ENCODE data around the gene SSC4D.
A peak's percentile ranks its signal among the peaks of the same experiment; 100 is the strongest.

The SSC4D gene

GRCh38 chr7:76356823-76357222, 52.7 kb downstream of the SSC4D start:
- DNase-seq, result peak; percentile 42 to 77 (median 73)
- peak overlapping the region in 6 of 7 experiments; percentile 90 to 98 (median 97) for H3K4me3 ChIP-seq (ENCODE audit: control insufficient read depth in 1 of 7, extremely low read depth in 1 of 7, insufficient read depth in 4 of 7, low read depth in 2 of 7, low read length in 6 of 7)
- WGBS (ENCODE audit: insufficient coverage), result 100% methylated on average over 2 of the region's 6 CpGs
- no peaks in the 10 kb centered on the region for H3K9me3 ChIP-seq (ENCODE audit: control extremely low read depth in 1 of 5, control insufficient read depth in 4 of 5, insufficient read depth in 2 of 5, low read depth in 1 of 5, low read length in 4 of 5)
- no peaks in the 10 kb centered on the region for H3K27me3 ChIP-seq (replicated peaks in 2 of 5; ENCODE audit: control insufficient read depth in 4 of 5, insufficient read depth in 5 of 5, low read length in 4 of 5)
- ChIA-PET POLR2A (no interaction called here), CTCF (interaction anchor here (1.0 to 5.0 kb wide), 8 partner anchors 9 to 38 kb away, joined by 3 to 74 read pairs (median 6); no protein-coding TSS in a partner anchor)
- H3K36me3 ChIP-seq (ENCODE audit: control insufficient read depth in 4 of 4, insufficient read depth in 4 of 4, low read length in 3 of 4), result peaks cover 0 to 35% (median 12%) of the 10 kb centered on the region in 4 experiments
- H3K27ac ChIP-seq (ENCODE audit: insufficient read depth in 1 of 2, low read depth in 1 of 2, low read length in 2 of 2, poor library complexity in 1 of 2, severe bottlenecking in 2 of 2), result peak overlapping the region; percentile 94 to 98
- peaks cover 9 to 31% (median 22%) of the 10 kb centered on the region in 4 experiments for H3K4me1 ChIP-seq (ENCODE audit: control extremely low read depth in 1 of 4, control insufficient read depth in 4 of 4, insufficient read depth in 4 of 4, low read length in 3 of 4)

- CTCF ChIA-PET, result interaction anchor here (0.6 to 1.2 kb wide), 3 partner anchors 10 to 31 kb away, joined by 3 read pairs; no protein-coding TSS in a partner anchor
- DNase-seq, result no peak
- peak overlapping the region in 1 of 7 experiments; percentile 94 for H3K4me3 ChIP-seq (ENCODE audit: control insufficient read depth in 1 of 7, extremely low read depth in 1 of 7, insufficient read depth in 4 of 7, low read depth in 2 of 7, low read length in 6 of 7)
- POLR2A ChIA-PET, result no interaction called here
- peaks cover 0 to 38% (median 14%) of the 10 kb centered on the region in 4 experiments for H3K36me3 ChIP-seq (ENCODE audit: control insufficient read depth in 4 of 4, insufficient read depth in 4 of 4, low read length in 3 of 4)
- H3K4me1 ChIP-seq (ENCODE audit: control extremely low read depth in 1 of 4, control insufficient read depth in 4 of 4, insufficient read depth in 4 of 4, low read length in 3 of 4), result peaks cover 9 to 31% (median 22%) of the 10 kb centered on the region in 4 experiments
- H3K27me3 ChIP-seq (replicated peaks in 2 of 5; ENCODE audit: control insufficient read depth in 4 of 5, insufficient read depth in 5 of 5, low read length in 4 of 5), result no peaks in the 10 kb centered on the region
- 86% methylated on average over 1 of the region's 4 CpGs for WGBS (ENCODE audit: insufficient coverage)
- H3K9me3 ChIP-seq (ENCODE audit: control extremely low read depth in 1 of 5, control insufficient read depth in 4 of 5, insufficient read depth in 2 of 5, low read depth in 1 of 5, low read length in 4 of 5), result no peaks in the 10 kb centered on the region
- H3K27ac ChIP-seq (ENCODE audit: insufficient read depth in 1 of 2, low read depth in 1 of 2, low read length in 2 of 2, poor library complexity in 1 of 2, severe bottlenecking in 2 of 2), result peak overlapping the region in 1 of 2 experiments; percentile 20
These were observed 53.4 kb downstream of the SSC4D start for GRCh38 chr7:76356115-76356514.

GRCh38 chr7:76354981-76355730, 54.3 kb downstream of the SSC4D start:
- POLR2A ChIA-PET, result no interaction called here

GRCh38 chr7:76354516-76354915, 55.0 kb downstream of the SSC4D start:
- Histone ChIP-seq H3K27me3 (replicated peaks in 2 of 5; ENCODE audit: control insufficient read depth in 4 of 5, insufficient read depth in 5 of 5, low read length in 4 of 5) (no peaks in the 10 kb centered on the region), H3K27ac (ENCODE audit: insufficient read depth in 1 of 2, low read depth in 1 of 2, low read length in 2 of 2, poor library complexity in 1 of 2, severe bottlenecking in 2 of 2) (peak overlapping the region in 1 of 2 experiments; percentile 29), H3K9me3 (ENCODE audit: control extremely low read depth in 1 of 5, control insufficient read depth in 4 of 5, insufficient read depth in 2 of 5, low read depth in 1 of 5, low read length in 4 of 5) (no peaks in the 10 kb centered on the region), H3K36me3 (ENCODE audit: control insufficient read depth in 4 of 4, insufficient read depth in 4 of 4, low read length in 3 of 4) (peaks cover 3 to 54% (median 24%) of the 10 kb centered on the region in 4 experiments), H3K4me3 (ENCODE audit: control insufficient read depth in 1 of 7, extremely low read depth in 1 of 7, insufficient read depth in 4 of 7, low read depth in 2 of 7, low read length in 6 of 7) (no peak overlapping the region), H3K4me1 (ENCODE audit: control extremely low read depth in 1 of 4, control insufficient read depth in 4 of 4, insufficient read depth in 4 of 4, low read length in 3 of 4) (peaks cover 9 to 21% (median 16%) of the 10 kb centered on the region in 4 experiments)
- WGBS (ENCODE audit: insufficient coverage), result 100% methylated on average over 1 of the region's 4 CpGs
- DNase-seq, result peak in 2 of 3 donors; percentile 25 to 57
- CTCF ChIA-PET, result interaction anchor here (1.0 to 2.1 kb wide), 2 partner anchors 13 to 27 kb away, joined by 3 to 10 read pairs; no protein-coding TSS in a partner anchor
- POLR2A ChIA-PET, result interaction anchor here (0.7 kb wide), 1 partner anchor 796 kb away, joined by 3 read pairs; no protein-coding TSS in a partner anchor

More at GRCh38 chr7:76354981-76355730, 54.3 kb downstream of the SSC4D start:
- peak overlapping the region in 1 of 2 experiments; percentile 29 for H3K27ac ChIP-seq (ENCODE audit: insufficient read depth in 1 of 2, low read depth in 1 of 2, low read length in 2 of 2, poor library complexity in 1 of 2, severe bottlenecking in 2 of 2)
- H3K36me3 ChIP-seq (ENCODE audit: control insufficient read depth in 4 of 4, insufficient read depth in 4 of 4, low read length in 3 of 4), result peaks cover 2 to 47% (median 18%) of the 10 kb centered on the region in 4 experiments
- peaks cover 9 to 27% (median 22%) of the 10 kb centered on the region in 4 experiments for H3K4me1 ChIP-seq (ENCODE audit: control extremely low read depth in 1 of 4, control insufficient read depth in 4 of 4, insufficient read depth in 4 of 4, low read length in 3 of 4)
- 89% methylated on average over 5 of the region's 9 CpGs for WGBS (ENCODE audit: insufficient coverage)
- DNase-seq, result no peak
- H3K27me3 ChIP-seq (replicated peaks in 2 of 5; ENCODE audit: control insufficient read depth in 4 of 5, insufficient read depth in 5 of 5, low read length in 4 of 5), result no peaks in the 10 kb centered on the region
- CTCF ChIA-PET, result interaction anchor here (1.0 to 2.1 kb wide), 3 partner anchors 14 to 32 kb away, joined by 3 to 10 read pairs (median 3); no protein-coding TSS in a partner anchor
- H3K4me3 ChIP-seq (ENCODE audit: control insufficient read depth in 1 of 7, extremely low read depth in 1 of 7, insufficient read depth in 4 of 7, low read depth in 2 of 7, low read length in 6 of 7), result no peak overlapping the region
- no peaks in the 10 kb centered on the region for H3K9me3 ChIP-seq (ENCODE audit: control extremely low read depth in 1 of 5, control insufficient read depth in 4 of 5, insufficient read depth in 2 of 5, low read depth in 1 of 5, low read length in 4 of 5)

- DNase-seq, result no peak
- Histone ChIP-seq H3K4me3 (ENCODE audit: control insufficient read depth in 1 of 7, extremely low read depth in 1 of 7, insufficient read depth in 4 of 7, low read depth in 2 of 7, low read length in 6 of 7) (no peak overlapping the region), H3K4me1 (ENCODE audit: control extremely low read depth in 1 of 4, control insufficient read depth in 4 of 4, insufficient read depth in 4 of 4, low read length in 3 of 4) (peaks cover 9 to 18% (median 15%) of the 10 kb centered on the region in 4 experiments), H3K9me3 (ENCODE audit: control extremely low read depth in 1 of 5, control insufficient read depth in 4 of 5, insufficient read depth in 2 of 5, low read depth in 1 of 5, low read length in 4 of 5) (no peaks in the 10 kb centered on the region), H3K27me3 (replicated peaks in 2 of 5; ENCODE audit: control insufficient read depth in 4 of 5, insufficient read depth in 5 of 5, low read length in 4 of 5) (no peaks in the 10 kb centered on the region), H3K27ac (ENCODE audit: insufficient read depth in 1 of 2, low read depth in 1 of 2, low read length in 2 of 2, poor library complexity in 1 of 2, severe bottlenecking in 2 of 2) (no peak overlapping the region), H3K36me3 (ENCODE audit: control insufficient read depth in 4 of 4, insufficient read depth in 4 of 4, low read length in 3 of 4) (peaks cover 3 to 60% (median 30%) of the 10 kb centered on the region in 4 experiments)
- 96% methylated on average over 3 of the region's 5 CpGs for WGBS (ENCODE audit: insufficient coverage)
- POLR2A ChIA-PET, result interaction anchor here (0.7 kb wide), 1 partner anchor 795 kb away, joined by 3 read pairs; no protein-coding TSS in a partner anchor
- CTCF ChIA-PET, result interaction anchor here (1.0 to 2.1 kb wide), 4 partner anchors 10 to 26 kb away, joined by 3 to 10 read pairs (median 6); no protein-coding TSS in a partner anchor
These were observed 55.8 kb downstream of the SSC4D start for GRCh38 chr7:76353744-76354143.

- H3K4me3 ChIP-seq (ENCODE audit: control insufficient read depth in 1 of 7, extremely low read depth in 1 of 7, insufficient read depth in 4 of 7, low read depth in 2 of 7, low read length in 6 of 7), result no peak overlapping the region
- peaks cover 5 to 13% (median 11%) of the 10 kb centered on the region in 4 experiments for H3K4me1 ChIP-seq (ENCODE audit: control extremely low read depth in 1 of 4, control insufficient read depth in 4 of 4, insufficient read depth in 4 of 4, low read length in 3 of 4)
- no peak overlapping the region for H3K27ac ChIP-seq (ENCODE audit: insufficient read depth in 1 of 2, low read depth in 1 of 2, low read length in 2 of 2, poor library complexity in 1 of 2, severe bottlenecking in 2 of 2)
- CTCF ChIA-PET, result interaction anchor here (0.7 to 4.3 kb wide), 7 partner anchors 11 to 175 kb away, joined by 3 to 20 read pairs (median 5); no protein-coding TSS in a partner anchor
- WGBS (ENCODE audit: insufficient coverage), result 100% methylated on average over 6 of the region's 6 CpGs
- no peaks in the 10 kb centered on the region for H3K9me3 ChIP-seq (ENCODE audit: control extremely low read depth in 1 of 5, control insufficient read depth in 4 of 5, insufficient read depth in 2 of 5, low read depth in 1 of 5, low read length in 4 of 5)
- POLR2A ChIA-PET, result interaction anchor here (0.7 kb wide), 1 partner anchor 13 kb away, joined by 3 read pairs; no protein-coding TSS in a partner anchor
- peaks cover 3 to 71% (median 37%) of the 10 kb centered on the region in 4 experiments for H3K36me3 ChIP-seq (ENCODE audit: control insufficient read depth in 4 of 4, insufficient read depth in 4 of 4, low read length in 3 of 4)
- H3K27me3 ChIP-seq (replicated peaks in 2 of 5; ENCODE audit: control insufficient read depth in 4 of 5, insufficient read depth in 5 of 5, low read length in 4 of 5), result no peaks in the 10 kb centered on the region
- no peak for DNase-seq
These were observed 57.3 kb downstream of the SSC4D start for GRCh38 chr7:76352193-76352592.
